T-helper 1 cell treated with Interleukin-12 subunit alpha and Interleukin-12 subunit beta and Interleukin-4 antibody, amounts not matched to agents 30 ng/mL and 1 ng/mL, for 36 hours (primary cell): ENCODE data around the gene CRACDL. TPM values are rescaled to one million over a fixed set of nuclear protein-coding genes. Genes with fewer than 3 reads are reported as not detected.
"Not testable (repeated sequence)": the region's sequence is repeated elsewhere in the genome, so short reads cannot be mapped to it uniquely, and the experiment has no call there.

Experiments used
- intact Hi-C: fragments of 100-400 bp; cut with micrococcal nuclease; formaldehyde crosslinking; loops from one replicate; pipeline ENCODE4 v1.15.1; 2024
- total RNA-seq: library from RNA; stranded (reverse); gene quantifications from 2 replicates; pipeline ENCODE4 v1.2.3, GENCODE V29; 2022

The CRACDL gene
- total RNA-seq, 1 donor from 2014 or later = 0.98 TPM

DNA sequence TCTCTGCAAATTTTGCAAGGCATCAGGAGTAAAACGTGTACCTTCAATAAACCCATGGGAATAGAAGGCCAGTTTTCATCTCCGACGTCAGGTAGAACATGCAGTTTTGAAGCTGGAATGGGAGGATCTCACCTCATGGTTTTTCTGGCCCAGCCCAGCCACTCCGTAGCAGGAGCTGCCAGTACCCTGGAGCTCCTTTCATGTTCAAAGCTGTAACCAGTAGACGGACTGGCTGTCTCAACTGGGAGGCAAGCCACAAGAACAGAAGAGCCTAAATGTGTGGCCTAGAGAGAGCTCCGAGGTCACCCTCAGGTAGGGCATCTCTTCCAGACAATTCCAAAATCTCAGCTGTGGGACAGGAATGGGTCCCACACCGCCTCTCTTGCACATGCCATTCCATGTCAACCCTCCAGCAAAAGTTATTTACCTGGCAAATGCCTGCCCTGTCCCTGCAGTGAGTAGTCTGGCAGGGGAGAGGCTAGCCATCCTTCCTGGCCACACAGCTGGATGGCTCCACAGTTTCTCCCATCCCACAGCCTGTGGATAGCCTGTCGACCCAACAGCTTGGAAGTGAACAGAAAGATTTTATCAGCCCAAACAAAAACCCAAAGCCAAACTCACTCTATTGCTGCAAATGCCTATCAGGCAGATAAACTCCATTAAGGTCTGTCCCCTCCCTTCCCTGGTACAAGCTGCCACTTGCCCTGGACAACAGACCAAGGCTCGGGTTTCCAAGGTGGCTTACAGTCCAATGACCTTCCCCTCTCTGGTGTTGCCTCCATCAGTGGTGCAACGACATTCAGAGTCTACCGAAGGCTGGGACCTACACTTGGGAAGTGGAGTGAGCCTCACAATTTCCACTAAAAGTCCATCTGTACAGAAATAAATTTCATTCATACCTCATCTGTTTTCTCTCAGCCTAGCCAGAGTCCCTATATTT lies 27.8 kb downstream of the CRACDL start:
- intact Hi-C loops = no loop called here

DNA sequence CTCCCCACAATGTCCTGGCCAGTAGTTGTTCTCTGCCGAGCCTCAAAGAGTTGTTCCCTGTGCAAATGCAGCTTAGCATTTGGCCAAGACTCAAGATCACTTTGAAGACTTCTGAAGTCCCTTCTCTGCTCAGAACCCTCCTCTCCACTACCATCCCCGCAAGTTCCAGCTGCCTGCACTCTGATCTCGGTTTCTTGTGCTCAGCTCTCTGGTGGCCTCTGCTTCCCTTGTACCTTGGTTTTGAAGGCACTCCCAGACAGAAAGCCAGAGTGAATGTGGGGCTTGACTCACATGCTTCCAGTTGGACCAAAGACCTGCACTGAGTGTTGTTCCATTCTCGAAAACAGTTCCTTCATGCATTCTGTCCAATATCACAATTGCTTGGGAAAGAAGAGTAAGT lies 28.6 kb downstream of the CRACDL start:
- intact Hi-C loops = no loop called here

DNA sequence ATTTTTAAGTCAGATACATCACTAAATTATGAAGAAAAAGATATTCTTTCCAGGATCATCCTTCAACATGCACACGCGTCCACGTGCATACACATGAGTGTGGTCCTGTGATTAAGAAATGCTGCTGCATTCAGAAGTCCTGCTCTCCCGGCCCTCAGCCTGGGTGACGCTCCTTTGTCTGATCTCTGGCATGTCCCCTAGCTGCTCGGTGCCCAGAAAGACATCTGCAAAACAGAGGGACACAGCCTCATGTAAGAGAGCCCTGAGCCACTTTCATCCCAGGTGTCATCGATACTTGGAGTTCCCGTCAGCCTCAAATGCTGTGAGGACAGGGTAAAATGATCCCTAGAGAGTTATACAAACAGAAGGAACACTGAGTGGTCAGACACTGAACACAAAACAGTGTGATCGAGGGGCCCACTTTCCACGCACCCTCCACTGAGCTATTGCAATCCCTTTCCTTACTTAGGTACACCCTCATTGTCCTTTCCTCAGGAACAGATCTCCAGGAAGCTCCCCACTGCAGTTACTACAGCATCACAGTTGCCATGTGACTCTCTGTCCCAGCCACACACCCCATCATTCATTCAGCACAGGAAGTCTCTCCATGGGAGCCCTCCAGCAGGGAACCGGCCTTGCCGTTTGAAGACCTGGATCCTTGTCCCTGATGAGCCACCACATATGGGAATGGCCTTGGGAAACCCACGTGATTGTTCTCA lies 32.1 kb downstream of the CRACDL start:
- intact Hi-C loops = no loop called here

DNA sequence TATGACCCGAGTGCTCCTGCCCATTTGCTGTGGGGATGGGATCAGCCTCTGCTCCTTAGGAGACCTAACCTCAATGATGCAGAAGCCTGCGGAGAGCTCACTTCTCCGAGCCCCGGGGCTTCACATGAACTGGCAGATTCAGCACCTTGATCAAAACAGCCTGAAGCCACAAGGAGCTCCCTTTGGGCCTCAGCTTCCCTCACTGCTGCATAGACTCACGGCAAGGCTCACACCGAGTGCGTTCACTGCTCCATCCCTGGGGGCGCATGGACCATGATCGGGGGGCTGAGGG lies 33.0 kb downstream of the CRACDL start:
- intact Hi-C loops = no loop called here

DNA sequence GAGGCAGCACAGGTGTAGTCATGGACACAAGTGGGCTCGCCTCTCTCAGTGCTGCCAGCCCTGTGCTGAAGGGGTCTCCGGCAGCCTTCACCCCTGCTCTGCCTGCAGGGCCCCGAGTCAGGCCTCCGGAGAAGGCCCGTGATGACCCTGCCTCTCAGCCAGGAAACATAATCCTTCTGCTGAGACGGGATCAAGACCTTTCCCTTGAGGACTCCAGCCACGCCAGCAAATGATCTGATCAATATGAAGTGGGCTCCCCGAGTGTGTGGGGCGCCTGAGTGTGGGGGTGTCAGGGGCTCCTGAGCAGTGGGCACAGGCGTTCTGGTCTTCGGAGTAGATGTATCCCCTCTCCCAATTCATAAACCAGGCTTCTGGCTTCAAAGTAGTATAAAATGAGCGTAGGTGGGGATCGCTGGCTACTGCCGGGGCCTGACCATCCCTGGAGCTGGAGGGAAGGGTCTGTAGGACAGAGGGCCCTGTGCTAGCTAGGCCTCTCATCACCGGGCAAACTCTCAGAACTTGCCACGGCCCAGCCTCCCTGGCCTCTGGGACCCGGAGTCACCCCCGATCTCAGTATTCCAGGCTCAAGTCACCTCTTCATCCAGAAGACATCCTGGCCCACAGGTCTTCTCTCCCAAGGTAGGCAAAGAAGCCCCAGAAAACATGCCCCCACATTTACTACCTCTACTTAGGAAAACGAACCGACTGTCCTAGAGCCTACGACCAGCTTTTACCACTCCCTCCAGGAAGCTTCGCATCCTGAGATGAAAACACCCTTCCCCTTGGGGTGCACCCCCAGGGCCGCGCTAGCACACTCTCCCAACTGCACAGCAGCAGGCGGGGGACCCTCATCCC lies 33.6 kb downstream of the CRACDL start:
- intact Hi-C loops = no loop called here

DNA sequence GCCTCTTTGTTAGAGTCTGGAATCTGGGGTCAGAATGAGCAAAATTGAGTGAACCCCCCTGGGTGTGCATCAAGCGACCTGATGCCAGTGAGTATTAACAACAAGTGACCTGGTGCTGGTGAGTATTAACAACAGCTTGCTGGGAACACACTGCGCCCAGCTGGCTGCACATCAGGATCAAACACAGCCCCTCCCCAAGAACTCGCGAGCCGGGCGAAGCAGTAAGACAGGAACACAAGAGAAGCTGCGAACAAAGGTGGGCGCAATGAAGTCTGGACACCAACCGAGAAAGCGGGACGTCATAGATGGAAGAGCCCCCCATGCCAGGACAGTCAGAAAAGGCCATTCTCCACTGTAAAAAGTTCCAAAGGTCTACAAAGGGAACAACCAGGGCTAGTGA lies 34.3 kb downstream of the CRACDL start:
- intact Hi-C loops = no loop called here

DNA sequence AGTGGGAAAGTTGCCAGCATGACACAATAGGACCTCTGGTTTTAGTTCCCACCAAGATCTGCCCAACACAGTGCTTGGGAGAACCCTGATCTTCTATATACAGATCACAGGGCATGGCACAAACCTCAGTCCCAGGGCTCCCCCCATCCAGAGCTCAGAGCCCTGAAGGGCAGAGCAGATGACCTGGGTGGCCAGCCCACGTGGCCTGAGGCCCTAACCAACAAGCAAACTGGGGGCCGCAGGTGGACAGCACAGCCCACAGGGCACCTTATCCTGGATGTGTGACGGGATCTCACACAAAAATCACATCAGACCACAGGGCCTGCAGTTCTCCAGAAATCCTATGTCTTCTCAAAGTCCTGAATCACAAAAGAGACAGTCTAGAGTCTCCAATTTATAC lies 34.7 kb downstream of the CRACDL start:
- intact Hi-C loops = no loop called here

DNA sequence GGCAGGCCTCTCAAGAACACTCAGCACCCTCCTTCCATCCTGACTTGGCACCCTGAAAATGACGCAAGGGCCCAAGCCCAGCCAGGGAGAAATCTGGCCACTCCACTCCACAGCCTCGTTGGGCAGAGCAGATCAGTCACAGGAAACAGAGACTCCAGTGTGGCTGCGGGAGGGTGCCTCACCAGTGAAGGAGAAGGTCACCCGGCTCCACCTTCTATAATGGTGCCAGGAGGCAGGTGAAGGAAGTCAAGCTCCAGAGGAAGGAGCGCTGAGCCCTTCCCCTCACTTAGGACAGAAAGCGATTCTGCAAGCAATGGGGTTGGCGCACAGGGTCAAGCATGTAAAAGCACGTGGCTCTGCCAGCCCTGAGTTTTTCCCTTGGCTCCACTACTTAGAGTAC lies 35.3 kb downstream of the CRACDL start:
- intact Hi-C loops = no loop called here

DNA sequence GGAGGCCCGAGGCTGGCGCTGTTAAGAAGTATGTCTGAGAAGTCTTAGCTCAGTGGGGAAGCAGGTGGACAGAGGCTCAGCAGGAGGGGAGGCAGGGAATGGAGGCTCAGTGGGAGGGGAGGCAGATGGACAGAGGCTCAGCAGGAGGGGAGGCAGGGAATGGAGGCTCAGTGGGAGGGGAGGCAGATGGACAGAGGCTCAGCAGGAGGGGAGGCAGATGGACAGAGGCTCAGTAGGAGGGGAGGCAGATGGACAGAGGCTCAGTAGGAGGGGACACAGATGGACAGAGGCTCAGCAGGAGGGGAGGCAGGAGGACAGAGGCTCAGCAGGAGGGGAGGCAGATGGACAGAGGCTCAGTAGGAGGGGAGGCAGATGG lies 36.3 kb downstream of the CRACDL start:
- intact Hi-C loops = not testable (repeated sequence)

DNA sequence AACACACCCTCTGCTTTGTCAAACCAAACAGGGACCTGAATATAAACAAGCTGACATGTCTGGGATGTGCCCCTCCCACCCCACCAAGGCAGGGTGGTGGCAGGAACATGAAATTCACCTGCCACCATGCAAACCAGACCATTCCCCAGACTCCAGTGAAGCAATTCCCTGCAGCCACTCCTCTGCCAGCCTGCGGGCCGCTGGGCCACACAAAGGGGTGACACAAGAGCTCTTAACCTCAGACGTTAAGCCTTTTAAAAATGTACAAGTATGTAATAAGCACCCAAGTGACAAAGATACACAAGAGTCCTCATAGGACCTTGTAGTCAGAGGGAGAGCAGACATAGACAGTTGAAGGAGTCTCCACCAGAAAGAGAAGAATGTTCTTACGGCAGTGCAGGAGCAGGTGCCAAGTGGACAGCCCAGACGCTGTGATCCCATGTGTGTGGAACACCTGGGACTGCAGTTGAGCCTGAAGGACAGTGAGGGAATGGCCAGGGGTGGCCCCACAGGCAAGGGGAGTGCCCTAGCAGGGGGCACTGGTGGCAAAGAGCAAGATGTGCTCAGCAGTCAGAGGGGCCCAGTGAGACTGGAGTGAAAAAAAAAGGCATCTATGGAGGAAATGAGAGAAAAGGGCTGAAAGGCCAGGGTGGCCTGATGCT lies 36.9 kb downstream of the CRACDL start:
- intact Hi-C loops = no loop called here

DNA sequence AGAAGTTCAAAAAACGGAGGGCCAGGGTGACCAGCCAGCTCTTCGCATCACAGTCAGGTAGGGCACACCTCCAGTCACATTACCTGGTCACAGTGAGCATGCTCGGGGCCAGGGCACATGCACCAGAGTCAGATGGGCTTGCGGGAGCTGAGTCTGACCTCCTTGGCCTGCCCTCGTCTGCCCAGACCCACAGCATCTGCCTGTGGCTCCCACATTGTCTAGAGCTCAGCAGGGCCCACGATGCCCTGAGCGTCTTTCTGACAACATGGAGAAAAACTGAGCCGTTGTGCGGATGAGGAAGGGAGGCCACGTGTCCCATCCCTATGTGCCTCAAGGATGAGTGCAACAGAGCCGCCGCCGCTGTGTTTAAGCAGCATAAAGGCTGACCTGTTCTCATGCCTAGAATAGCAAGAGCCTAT lies 37.6 kb downstream of the CRACDL start:
- intact Hi-C loops = no loop called here

DNA sequence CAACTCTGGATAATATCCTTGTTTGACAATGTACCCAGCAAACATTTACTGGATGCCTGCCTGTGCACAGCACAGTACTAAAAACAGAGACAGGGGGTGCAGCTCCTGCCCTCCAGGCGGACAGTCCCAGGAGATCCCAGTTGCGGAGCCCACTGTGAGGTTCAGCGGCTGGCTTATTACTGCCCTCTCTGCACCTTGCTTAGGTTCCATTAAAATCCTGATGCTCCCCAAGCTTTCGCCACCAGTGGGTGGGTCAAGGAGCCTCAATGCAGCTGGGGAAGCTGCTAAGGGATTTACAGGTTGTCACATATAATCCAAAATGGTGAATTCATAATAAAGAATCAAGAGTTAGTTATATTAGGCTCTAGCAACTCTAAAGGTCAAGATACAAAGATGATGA lies 38.3 kb downstream of the CRACDL start:
- intact Hi-C loops = no loop called here

DNA sequence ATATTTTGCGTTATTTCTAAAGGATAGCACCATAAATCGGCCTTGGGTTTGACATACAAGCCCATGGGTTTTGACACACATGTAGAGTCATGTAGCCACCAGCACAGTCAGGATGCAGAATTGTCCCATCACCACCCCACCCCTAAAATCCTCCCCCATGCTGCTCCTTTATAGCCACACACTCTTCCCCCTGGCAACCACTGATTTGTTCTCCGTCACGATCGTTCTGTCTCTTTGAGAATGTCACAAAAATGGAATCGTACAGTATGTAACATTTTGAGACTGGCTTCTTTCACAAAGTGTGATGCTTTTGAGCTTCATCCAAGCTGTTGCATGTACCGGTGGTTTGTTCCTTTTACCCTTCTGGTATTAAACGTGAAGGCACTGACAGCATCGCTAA lies 39.1 kb downstream of the CRACDL start:
- intact Hi-C loops = no loop called here

DNA sequence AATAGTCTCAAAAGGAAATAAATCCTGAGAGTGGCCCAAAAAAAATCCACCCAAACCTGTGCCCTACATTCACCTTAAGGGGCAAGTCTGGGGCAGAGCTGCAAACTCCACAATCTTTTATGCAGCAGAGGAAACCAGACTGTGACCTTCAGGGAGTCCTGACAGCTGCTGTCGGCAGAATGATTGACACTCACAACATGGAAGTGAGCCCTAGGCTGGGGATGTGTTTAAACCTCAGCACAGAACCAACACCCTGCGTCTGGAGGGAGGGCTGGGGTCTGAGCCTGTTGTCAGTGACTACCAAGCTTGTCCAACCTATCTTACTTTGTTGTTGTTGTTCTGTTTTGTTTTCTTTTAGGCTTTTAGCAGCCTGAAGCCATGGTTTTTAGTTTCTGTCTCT lies 39.6 kb downstream of the CRACDL start:
- intact Hi-C loops = no loop called here

DNA sequence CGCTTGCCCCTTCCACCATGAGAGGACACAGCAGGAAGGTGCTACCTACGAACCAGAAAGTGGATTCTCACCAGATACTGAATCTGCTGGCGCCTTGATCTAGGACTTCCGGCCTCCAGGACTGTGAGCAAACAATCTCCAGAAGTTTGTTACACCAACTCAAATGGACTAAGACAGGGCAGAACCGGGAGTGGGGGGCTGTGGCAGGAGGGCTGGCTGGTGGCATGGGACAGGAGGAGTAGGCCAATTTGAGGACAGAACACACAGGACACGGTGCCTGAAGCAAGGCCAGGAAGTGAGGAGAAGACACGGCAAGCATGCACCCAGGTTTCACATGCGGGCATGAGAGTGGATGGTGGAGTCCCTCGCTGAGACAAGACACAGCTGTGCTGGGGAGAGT lies 40.1 kb downstream of the CRACDL start:
- intact Hi-C loops = no loop called here

DNA sequence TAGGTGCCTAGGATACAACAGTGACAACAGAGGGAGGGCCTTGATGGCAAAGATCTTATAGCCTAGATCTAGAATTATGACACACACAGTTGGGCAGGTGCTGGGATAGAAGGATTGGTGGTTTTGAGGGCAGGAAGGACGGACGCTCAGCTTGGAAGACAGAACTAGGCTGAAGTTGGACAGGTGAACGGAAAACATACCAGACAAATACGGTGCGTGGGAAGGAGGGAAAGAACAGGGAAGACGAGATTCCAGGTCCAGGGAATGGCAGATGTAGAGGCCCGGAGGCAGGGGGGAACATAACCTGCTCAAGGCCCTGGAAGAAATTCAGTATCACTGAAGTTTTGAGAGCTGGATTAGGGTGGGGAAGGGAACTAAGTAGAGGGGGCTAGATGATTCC lies 40.8 kb downstream of the CRACDL start:
- intact Hi-C loops = no loop called here

DNA sequence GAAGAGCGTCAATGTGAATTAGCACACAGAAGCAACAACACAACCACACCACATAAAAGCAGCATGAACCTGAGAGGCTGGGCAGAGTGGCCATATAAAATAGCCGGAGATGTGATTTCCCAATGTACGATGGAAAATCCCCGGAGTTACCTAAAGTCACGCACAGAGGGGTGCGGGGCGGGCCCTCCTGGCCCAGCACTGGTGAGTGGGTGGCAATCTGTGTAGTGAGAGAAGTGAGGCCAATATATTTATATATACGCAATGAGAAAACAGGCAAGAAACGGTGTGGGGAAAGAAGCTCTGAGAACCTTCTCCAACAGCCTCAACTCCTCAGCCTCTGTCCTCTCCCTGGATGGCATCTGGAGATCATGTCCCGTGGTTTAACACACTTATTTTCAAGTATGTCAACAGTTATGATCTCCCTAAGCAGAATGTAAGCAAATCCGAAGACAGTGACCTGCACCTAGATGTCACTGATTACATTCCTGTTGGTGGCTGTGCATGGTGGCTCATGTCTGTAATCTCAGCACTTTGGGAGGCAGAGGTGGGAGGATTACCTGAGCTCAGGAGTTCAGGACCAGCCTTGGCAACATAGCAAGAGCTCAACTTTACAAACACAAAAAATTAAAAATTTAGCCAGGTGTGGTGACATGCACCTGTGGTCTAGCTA lies 41.6 kb downstream of the CRACDL start:
- intact Hi-C loops = no loop called here

DNA sequence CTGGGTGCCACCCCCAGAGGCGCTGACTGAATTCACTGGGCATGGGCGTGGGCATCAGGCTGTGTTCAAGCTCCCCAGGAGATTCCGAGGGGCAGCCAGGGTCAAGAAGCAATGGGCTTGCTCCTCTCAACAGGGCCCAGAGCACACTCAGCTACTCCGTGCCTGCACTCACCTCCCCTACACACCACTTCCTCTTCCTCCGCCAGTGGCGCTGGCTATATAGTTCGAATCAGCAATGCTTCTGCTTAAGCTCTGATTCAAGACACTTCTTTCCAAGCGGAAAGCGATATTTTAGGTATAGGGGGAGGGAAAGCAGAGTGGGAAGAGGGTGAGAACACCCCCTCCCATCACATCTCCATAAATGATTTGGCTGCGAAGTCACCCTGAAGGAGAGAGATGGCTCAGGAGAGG lies 42.1 kb downstream of the CRACDL start:
- intact Hi-C loops = no loop called here

DNA sequence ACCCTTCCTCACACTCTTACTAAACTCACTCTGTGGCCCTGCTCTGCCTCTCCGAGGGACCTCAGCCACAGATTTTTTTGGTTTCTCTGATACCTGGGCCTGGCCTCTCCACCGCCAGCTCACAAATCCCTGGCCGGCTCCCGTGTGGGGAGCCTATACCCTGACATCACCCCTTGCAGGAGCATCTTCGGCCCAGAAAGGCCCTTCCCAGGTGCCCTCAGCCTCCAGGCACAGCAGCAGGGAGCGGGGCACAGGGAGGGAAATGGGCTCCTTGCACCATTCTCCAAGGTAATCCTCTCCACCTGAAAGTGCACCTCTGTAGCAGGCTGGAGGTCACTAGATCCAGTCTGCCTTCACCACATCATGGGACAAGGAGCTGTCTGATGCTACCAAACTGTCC lies 43.2 kb downstream of the CRACDL start:
- intact Hi-C loops = no loop called here

DNA sequence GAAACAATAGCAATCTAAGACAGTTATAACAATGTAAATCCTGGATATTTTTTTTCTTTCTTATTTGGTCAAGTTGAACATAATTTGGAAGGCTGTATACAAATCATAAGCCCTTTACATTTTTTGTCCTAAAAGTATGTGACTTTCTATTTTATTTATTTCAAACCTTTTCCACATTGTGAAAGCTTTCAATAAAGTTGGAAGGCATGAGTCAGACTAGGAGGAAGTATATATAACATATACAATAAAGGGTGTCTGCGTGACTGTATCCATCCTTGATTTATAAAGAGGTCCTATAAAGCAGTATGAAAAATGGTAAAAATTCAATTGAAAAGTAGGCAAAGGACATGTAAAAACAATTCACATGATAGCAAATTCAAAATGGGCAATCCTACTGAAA lies 44.4 kb downstream of the CRACDL start:
- intact Hi-C loops = no loop called here

DNA sequence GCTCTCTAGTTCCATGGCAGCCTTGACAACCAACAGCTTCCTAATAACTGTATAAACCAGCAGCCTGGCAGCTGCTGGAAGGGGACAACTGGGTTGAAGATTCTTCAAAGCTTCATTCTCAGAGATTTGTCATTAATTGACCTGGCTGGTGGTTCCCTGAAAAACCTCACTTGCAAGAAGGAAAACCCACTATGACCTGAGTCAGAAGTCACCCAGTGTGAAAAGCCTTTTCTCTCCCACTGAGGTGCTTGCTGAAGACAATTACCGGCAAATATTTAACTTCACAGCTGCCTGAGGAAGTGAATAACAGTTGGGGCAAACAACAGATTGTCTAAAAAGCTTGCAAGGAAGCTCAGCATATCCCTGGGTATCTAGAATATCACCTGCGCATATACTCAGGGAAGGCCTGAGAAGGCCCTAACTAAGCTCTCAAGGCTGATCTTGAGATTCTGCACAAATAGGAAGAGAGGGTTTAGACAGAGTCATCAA lies 49.9 kb downstream of the CRACDL start:
- intact Hi-C loops = no loop called here
